ENCODE measurements around the gene ATG14. TPM values are rescaled to one million over a fixed set of nuclear protein-coding genes. Genes with fewer than 3 reads are reported as not detected.

ATG14 gene
- total RNA-seq, 1 donor from 2014 or later, result 28.8 TPM

DNA sequence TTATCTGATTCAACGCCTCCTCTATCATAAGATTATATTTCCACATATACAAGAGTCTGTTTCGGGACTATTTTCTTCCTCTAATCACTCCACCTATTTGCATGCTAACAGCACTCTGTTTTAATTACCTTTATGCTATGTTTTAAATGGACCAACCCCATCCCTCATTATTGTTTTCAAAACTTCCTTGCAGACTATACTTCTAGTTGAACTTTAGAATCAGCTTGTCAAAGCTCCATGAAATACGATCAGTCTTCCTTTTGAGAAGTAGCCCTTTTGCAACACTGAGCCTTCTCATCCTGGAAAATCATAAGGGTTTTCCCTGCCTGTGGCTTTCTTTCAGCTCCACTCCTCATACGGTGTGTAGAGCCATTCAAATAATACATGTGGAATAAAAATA lies 36.9 kb downstream of the ATG14 start:
- H2AFZ ChIP-seq (replicated peaks), result no peak overlapping the region
- Mint-ChIP-seq H3K4me3 (no peak overlapping the region), H3K27ac (no peak overlapping the region), H3K36me3 (peaks cover 13% of the 10 kb centered on the region), H3K9me3 (no peaks in the 10 kb centered on the region), H3K4me1 (no peaks in the 10 kb centered on the region), H3K27me3 (ENCODE audit: insufficient read depth, low read depth) (no peaks in the 10 kb centered on the region)
- no peak overlapping the region for H3K4me3 ChIP-seq
- H3F3A ChIP-seq (ENCODE audit: low read depth), result no peaks in the 10 kb centered on the region
- DNase-seq (ENCODE audit: low spot score), result no peak
- H3K27ac ChIP-seq, result no peak overlapping the region
- no peaks in the 10 kb centered on the region for H3K4me1 ChIP-seq
- TF ChIP-seq, protein P1, sequence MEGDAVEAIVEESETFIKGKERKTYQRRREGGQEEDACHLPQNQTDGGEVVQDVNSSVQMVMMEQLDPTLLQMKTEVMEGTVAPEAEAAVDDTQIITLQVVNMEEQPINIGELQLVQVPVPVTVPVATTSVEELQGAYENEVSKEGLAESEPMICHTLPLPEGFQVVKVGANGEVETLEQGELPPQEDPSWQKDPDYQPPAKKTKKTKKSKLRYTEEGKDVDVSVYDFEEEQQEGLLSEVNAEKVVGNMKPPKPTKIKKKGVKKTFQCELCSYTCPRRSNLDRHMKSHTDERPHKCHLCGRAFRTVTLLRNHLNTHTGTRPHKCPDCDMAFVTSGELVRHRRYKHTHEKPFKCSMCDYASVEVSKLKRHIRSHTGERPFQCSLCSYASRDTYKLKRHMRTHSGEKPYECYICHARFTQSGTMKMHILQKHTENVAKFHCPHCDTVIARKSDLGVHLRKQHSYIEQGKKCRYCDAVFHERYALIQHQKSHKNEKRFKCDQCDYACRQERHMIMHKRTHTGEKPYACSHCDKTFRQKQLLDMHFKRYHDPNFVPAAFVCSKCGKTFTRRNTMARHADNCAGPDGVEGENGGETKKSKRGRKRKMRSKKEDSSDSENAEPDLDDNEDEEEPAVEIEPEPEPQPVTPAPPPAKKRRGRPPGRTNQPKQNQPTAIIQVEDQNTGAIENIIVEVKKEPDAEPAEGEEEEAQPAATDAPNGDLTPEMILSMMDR (IDR thresholded peaks at IDR 0.05), result no peak
- TF ChIP-seq EZH2 (IDR thresholded peaks at IDR 0.05) (no peak), EZH2phosphoT487 (IDR thresholded peaks at IDR 0.05) (no peak)
- peaks cover 11% of the 10 kb centered on the region for H3K36me3 ChIP-seq
- H4K20me1 ChIP-seq (ENCODE audit: low read depth), result no peaks in the 10 kb centered on the region
- no peak overlapping the region for H3K4me2 ChIP-seq
- H3K9ac ChIP-seq, result no peak overlapping the region
- no peaks in the 10 kb centered on the region for H3K79me2 ChIP-seq (ENCODE audit: low read depth)
- H3K27me3 ChIP-seq, result no peaks in the 10 kb centered on the region
- H3K9me3 ChIP-seq (ENCODE audit: low read depth), result no peaks in the 10 kb centered on the region

DNA sequence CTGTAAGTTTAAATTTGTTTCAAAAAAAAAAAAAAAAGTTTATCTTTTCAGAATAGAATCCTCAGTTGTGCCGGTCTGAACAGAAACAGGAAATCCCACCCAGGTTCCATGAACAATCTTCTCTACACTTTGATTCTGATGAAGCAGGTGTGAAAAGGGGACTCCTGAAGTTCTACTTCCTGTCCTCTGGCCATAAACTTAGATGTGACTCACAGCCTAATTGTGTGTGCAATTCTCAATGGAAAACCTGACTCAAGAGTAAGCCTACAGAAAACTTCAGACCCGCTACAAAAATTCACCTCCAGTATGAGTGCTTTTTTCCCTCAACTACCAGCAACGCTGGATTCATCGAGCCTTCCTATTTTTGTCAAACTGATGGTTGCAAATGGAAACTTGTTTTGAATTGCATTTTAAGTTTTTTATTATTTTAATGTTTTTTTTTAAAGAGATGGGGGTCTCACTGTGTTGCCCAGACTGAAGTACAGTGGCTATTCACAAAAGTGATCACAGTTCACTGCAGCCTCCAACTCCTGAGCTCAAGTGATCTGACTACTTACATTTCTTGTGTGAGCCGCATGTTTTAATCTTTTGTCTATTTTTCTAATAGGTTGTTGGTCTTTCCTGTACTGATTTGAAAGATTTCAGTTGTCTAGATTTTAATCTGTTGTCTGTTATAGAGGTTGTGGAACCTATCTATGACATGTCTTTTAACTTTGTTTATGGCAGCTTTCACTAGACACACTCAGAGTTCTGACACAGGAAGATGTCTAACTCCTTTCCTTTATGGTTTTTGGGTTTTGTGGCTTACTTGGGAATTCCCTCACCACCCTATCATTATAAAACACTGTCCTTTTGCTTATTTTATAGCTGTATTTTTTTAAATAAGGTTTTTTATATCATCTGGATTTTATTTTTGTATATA lies 37.6 kb downstream of the ATG14 start:
- Histone ChIP-seq H3K4me1 (no peaks in the 10 kb centered on the region), H2AFZ (replicated peaks) (no peak overlapping the region), H3K9ac (no peak overlapping the region), H3K9me3 (ENCODE audit: low read depth) (no peaks in the 10 kb centered on the region), H3K4me3 (no peak overlapping the region), H3K27ac (no peak overlapping the region), H3F3A (ENCODE audit: low read depth) (no peaks in the 10 kb centered on the region), H4K20me1 (ENCODE audit: low read depth) (no peaks in the 10 kb centered on the region), H3K27me3 (no peaks in the 10 kb centered on the region), H3K4me2 (no peak overlapping the region), H3K79me2 (ENCODE audit: low read depth) (no peaks in the 10 kb centered on the region), H3K36me3 (peaks cover 15% of the 10 kb centered on the region)
- DNase-seq (ENCODE audit: low spot score), result no peak
- H3K4me1 Mint-ChIP-seq, result no peaks in the 10 kb centered on the region
- no peaks in the 10 kb centered on the region for H3K27me3 Mint-ChIP-seq (ENCODE audit: insufficient read depth, low read depth)
- H3K27ac Mint-ChIP-seq, result no peak overlapping the region
- TF ChIP-seq EZH2phosphoT487 (IDR thresholded peaks at IDR 0.05) (no peak), EZH2 (IDR thresholded peaks at IDR 0.05) (no peak)
- TF ChIP-seq, protein P1 (IDR thresholded peaks at IDR 0.05), result no peak
- H3K9me3 Mint-ChIP-seq, result no peaks in the 10 kb centered on the region
- no peak overlapping the region for H3K4me3 Mint-ChIP-seq
- peaks cover 14% of the 10 kb centered on the region for H3K36me3 Mint-ChIP-seq

DNA sequence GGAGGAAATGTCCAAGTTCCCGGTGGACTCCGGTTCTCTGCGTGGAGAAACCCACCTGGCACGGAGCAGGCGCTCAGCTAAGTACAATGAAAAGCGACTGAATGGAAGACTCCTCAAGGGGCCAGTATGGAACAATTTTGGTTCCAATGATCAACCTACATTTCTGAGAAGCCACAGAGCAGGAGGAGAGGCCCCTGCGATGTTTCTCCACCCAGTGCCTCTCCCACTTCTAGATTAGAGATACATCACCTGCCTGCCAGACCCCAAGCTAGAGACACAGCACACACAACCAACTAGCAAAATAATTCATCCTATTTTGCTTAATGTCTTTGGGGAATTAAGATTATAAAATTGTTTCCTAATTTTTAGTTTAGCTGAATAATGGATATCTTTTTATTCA lies 38.8 kb downstream of the ATG14 start:
- Histone ChIP-seq H3K4me2 (no peak overlapping the region), H3K9ac (no peak overlapping the region), H3K4me1 (no peaks in the 10 kb centered on the region), H3F3A (ENCODE audit: low read depth) (no peaks in the 10 kb centered on the region), H3K9me3 (ENCODE audit: low read depth) (no peaks in the 10 kb centered on the region), H2AFZ (replicated peaks) (no peak overlapping the region), H3K27me3 (no peaks in the 10 kb centered on the region), H3K79me2 (ENCODE audit: low read depth) (no peaks in the 10 kb centered on the region), H3K27ac (no peak overlapping the region), H3K36me3 (peaks cover 15% of the 10 kb centered on the region), H4K20me1 (ENCODE audit: low read depth) (no peaks in the 10 kb centered on the region), H3K4me3 (no peak overlapping the region)
- H3K4me3 Mint-ChIP-seq, result no peak overlapping the region
- H3K27ac Mint-ChIP-seq, result no peak overlapping the region
- no peaks in the 10 kb centered on the region for H3K4me1 Mint-ChIP-seq
- H3K36me3 Mint-ChIP-seq, result peaks cover 14% of the 10 kb centered on the region
- no peaks in the 10 kb centered on the region for H3K9me3 Mint-ChIP-seq
- H3K27me3 Mint-ChIP-seq (ENCODE audit: insufficient read depth, low read depth), result peaks cover 2% of the 10 kb centered on the region
- TF ChIP-seq EZH2phosphoT487 (IDR thresholded peaks at IDR 0.05), result no peak
- TF ChIP-seq, protein P1 (IDR thresholded peaks at IDR 0.05), result no peak
- TF ChIP-seq EZH2 (IDR thresholded peaks at IDR 0.05), result no peak
- no peak for DNase-seq (ENCODE audit: low spot score)
